ENCODE results near the gene TRIO. TPM values are rescaled to one million over a fixed set of nuclear protein-coding genes. Genes with fewer than 3 reads are reported as not detected.

TRIO gene
- total RNA-seq, 1 experiment from 2014 or later: 136 TPM

GRCh38 chr5:14351845-14352712, 208.9 kb downstream of the TRIO start:
- Mint-ChIP-seq H3K36me3 (ENCODE audit: insufficient read depth, unreplicated experiment) (peaks cover 40% of the 10 kb centered on the region), H3K4me1 (ENCODE audit: insufficient read depth, unreplicated experiment) (no peaks in the 10 kb centered on the region), H3K4me3 (ENCODE audit: unreplicated experiment) (no peak overlapping the region), H3K9me3 (ENCODE audit: unreplicated experiment) (no peaks in the 10 kb centered on the region), H3K27me3 (ENCODE audit: insufficient read depth, unreplicated experiment) (no peaks in the 10 kb centered on the region), H3K27ac (ENCODE audit: low read depth, unreplicated experiment) (no peak overlapping the region)
- intact Hi-C loops (cut with micrococcal nuclease): no loop called here
- ChIA-PET POLR2A (interaction anchor here (1.0 kb wide), 1 partner anchor 55 kb away, joined by 3 read pairs; no protein-coding TSS in a partner anchor), CTCF (interaction anchor here (0.5 to 2.2 kb wide), 33 partner anchors 10 to 1758 kb away, joined by 3 to 43 read pairs (median 4); no protein-coding TSS in a partner anchor)
- BruUV-seq (replicated peaks): no TSS peak
- peak; percentile 87 for TF ChIP-seq CTCF (IDR thresholded peaks at IDR 0.05; ENCODE audit: unreplicated experiment)
- DNase-seq (ENCODE audit: unreplicated experiment): peak; percentile 62

- Mint-ChIP-seq H3K4me3 (ENCODE audit: unreplicated experiment) (no peak overlapping the region), H3K9me3 (ENCODE audit: unreplicated experiment) (no peaks in the 10 kb centered on the region), H3K4me1 (ENCODE audit: insufficient read depth, unreplicated experiment) (no peaks in the 10 kb centered on the region), H3K27ac (ENCODE audit: low read depth, unreplicated experiment) (no peak overlapping the region), H3K36me3 (ENCODE audit: insufficient read depth, unreplicated experiment) (peaks cover 45% of the 10 kb centered on the region), H3K27me3 (ENCODE audit: insufficient read depth, unreplicated experiment) (no peaks in the 10 kb centered on the region)
- TF ChIP-seq CTCF (IDR thresholded peaks at IDR 0.05; ENCODE audit: unreplicated experiment): no peak
- ChIA-PET CTCF (interaction anchor here (0.5 to 4.1 kb wide), 13 partner anchors 9 to 412 kb away, joined by 3 to 30 read pairs (median 3); no protein-coding TSS in a partner anchor), POLR2A (no interaction called here)
- intact Hi-C loops (cut with micrococcal nuclease): no loop called here
- DNase-seq (ENCODE audit: unreplicated experiment): no peak
- no TSS peak for BruUV-seq (replicated peaks)
Measured at GRCh38 chr5:14353726-14354474, 210.8 kb downstream of the TRIO start.

- Mint-ChIP-seq H3K4me3 (ENCODE audit: unreplicated experiment) (no peak overlapping the region), H3K36me3 (ENCODE audit: insufficient read depth, unreplicated experiment) (peaks cover 46% of the 10 kb centered on the region), H3K9me3 (ENCODE audit: unreplicated experiment) (no peaks in the 10 kb centered on the region), H3K27ac (ENCODE audit: low read depth, unreplicated experiment) (no peak overlapping the region), H3K27me3 (ENCODE audit: insufficient read depth, unreplicated experiment) (no peaks in the 10 kb centered on the region), H3K4me1 (ENCODE audit: insufficient read depth, unreplicated experiment) (no peaks in the 10 kb centered on the region)
- intact Hi-C loops (cut with micrococcal nuclease): no loop called here
- ChIA-PET POLR2A (interaction anchor here (0.6 kb wide), 1 partner anchor 289 kb away, joined by 3 read pairs; no protein-coding TSS in a partner anchor), CTCF (interaction anchor here (1.0 to 4.1 kb wide), 4 partner anchors 9 to 294 kb away, joined by 3 to 30 read pairs (median 8); no protein-coding TSS in a partner anchor)
- no TSS peak for BruUV-seq (replicated peaks)
- DNase-seq (ENCODE audit: unreplicated experiment): no peak
- TF ChIP-seq CTCF (IDR thresholded peaks at IDR 0.05; ENCODE audit: unreplicated experiment): no peak
Measured at GRCh38 chr5:14355391-14355790, 212.2 kb downstream of the TRIO start.

- no peaks in the 10 kb centered on the region for H3K4me1 Mint-ChIP-seq (ENCODE audit: insufficient read depth, unreplicated experiment)
- ChIA-PET POLR2A (no interaction called here), CTCF (interaction anchor here (0.9 to 4.1 kb wide), 3 partner anchors 8 to 371 kb away, joined by 3 to 30 read pairs (median 6); no protein-coding TSS in a partner anchor)
- H3K27me3 Mint-ChIP-seq (ENCODE audit: insufficient read depth, unreplicated experiment): no peaks in the 10 kb centered on the region
- no peak overlapping the region for H3K4me3 Mint-ChIP-seq (ENCODE audit: unreplicated experiment)
- H3K9me3 Mint-ChIP-seq (ENCODE audit: unreplicated experiment): no peaks in the 10 kb centered on the region
- BruUV-seq (replicated peaks): no TSS peak
- intact Hi-C loops (cut with micrococcal nuclease): no loop called here
- no peak for TF ChIP-seq CTCF (IDR thresholded peaks at IDR 0.05; ENCODE audit: unreplicated experiment)
- peaks cover 47% of the 10 kb centered on the region for H3K36me3 Mint-ChIP-seq (ENCODE audit: insufficient read depth, unreplicated experiment)
- H3K27ac Mint-ChIP-seq (ENCODE audit: low read depth, unreplicated experiment): no peak overlapping the region
- no peak for DNase-seq (ENCODE audit: unreplicated experiment)
Measured at GRCh38 chr5:14356305-14356704, 213.2 kb downstream of the TRIO start.

Data from MCF 10A (cell line).